GM23338 (cell line): ENCODE measurements around the gene CPNE2. TPM values are rescaled to one million over a fixed set of nuclear protein-coding genes. Genes with fewer than 3 reads are reported as not detected.

ENCODE experiments used
- ATAC-seq: fragments of 200-7000 bp; cut with Tn5 transposase; 3 replicates; pipeline ENCODE4 v1.9.1; 2020
- DNase-seq: peaks from one replicate; pipeline ENCODE4 v3.0.0-alpha.2; 2015; ENCODE audit warnings: low spot score
- H2AFZ ChIP-seq: fragments of 200-600 bp; sonication (generic); 2 replicates; pipeline ENCODE4 v1.8.0; 2016; ENCODE audit warnings: antibody characterized with exemption, mild to moderate bottlenecking, moderate library complexity
- H3F3A ChIP-seq: fragments of 200-600 bp; sonication (generic); replicated peaks from 2 replicates; pipeline ENCODE4 v1.8.0; 2017; ENCODE audit warnings: antibody characterized with exemption, mixed run types, low read depth
- H3K27ac ChIP-seq: fragments of 200-600 bp; sonication (generic); 2 replicates; pipeline ENCODE4 v1.6.1; 2016; ENCODE audit warnings: low read depth
- H3K27me3 ChIP-seq: fragments of 200-600 bp; sonication (generic); 2 replicates; pipeline ENCODE4 v1.8.0; 2016; ENCODE audit warnings: mild to moderate bottlenecking, mixed run types, moderate library complexity; ENCODE audit not compliant: insufficient read depth
- H3K36me3 ChIP-seq: fragments of 200-600 bp; sonication (generic); 2 replicates; pipeline ENCODE4 v1.8.0; 2016; ENCODE audit warnings: mild to moderate bottlenecking; ENCODE audit not compliant: insufficient read depth
- H3K4me1 ChIP-seq: fragments of 200-600 bp; sonication (generic); 2 replicates; pipeline ENCODE4 v1.8.0; 2016; ENCODE audit warnings: mild to moderate bottlenecking, moderate library complexity; ENCODE audit not compliant: insufficient read depth
- H3K4me2 ChIP-seq: fragments of 200-600 bp; sonication (generic); 2 replicates; pipeline ENCODE4 v1.7.1; 2017; ENCODE audit warnings: mixed run types
- H3K4me3 ChIP-seq: fragments of 200-600 bp; sonication (generic); 2 replicates; pipeline ENCODE4 v1.6.1; 2016; ENCODE audit warnings: mixed run types
- H3K79me2 ChIP-seq: fragments of 200-600 bp; sonication (generic); replicated peaks from 2 replicates; pipeline ENCODE4 v1.8.0; 2017; ENCODE audit warnings: mild to moderate bottlenecking; ENCODE audit not compliant: insufficient read depth
- H3K9me2 ChIP-seq: fragments of 200-600 bp; sonication (generic); 2 replicates; pipeline ENCODE4 v1.8.0; 2017; ENCODE audit not compliant: insufficient read depth
- H4K20me1 ChIP-seq: fragments of 200-600 bp; sonication (generic); replicated peaks from 2 replicates; pipeline ENCODE4 v1.8.0; 2017; ENCODE audit warnings: mild to moderate bottlenecking; ENCODE audit not compliant: insufficient read depth
- H3K27ac Mint-ChIP-seq: 2 replicates; pipeline ENCODE4 v1.8.0; 2020; ENCODE audit warnings: inconsistent platforms, mild to moderate bottlenecking, moderate library complexity, mixed read lengths
- H3K27me3 Mint-ChIP-seq: 3 replicates; pipeline ENCODE4 v1.8.0; 2022; ENCODE audit warnings: low read depth, mild to moderate bottlenecking, moderate library complexity, mixed read lengths, inconsistent platforms; ENCODE audit not compliant: insufficient read depth, poor library complexity
- H3K36me3 Mint-ChIP-seq: 3 replicates; pipeline ENCODE4 v1.8.0; 2021; ENCODE audit warnings: low read depth, mild to moderate bottlenecking, inconsistent platforms, moderate library complexity, mixed read lengths
- H3K4me1 Mint-ChIP-seq: 3 replicates; pipeline ENCODE4 v1.8.0; 2020; ENCODE audit warnings: mild to moderate bottlenecking, inconsistent platforms, mixed read lengths
- H3K4me3 Mint-ChIP-seq: 3 replicates; pipeline ENCODE4 v1.8.0; 2021; ENCODE audit warnings: moderate library complexity, mild to moderate bottlenecking, inconsistent platforms, mixed read lengths
- H3K9me3 Mint-ChIP-seq: 3 replicates; pipeline ENCODE4 v1.8.0; 2020; ENCODE audit warnings: moderate library complexity, mild to moderate bottlenecking, inconsistent platforms, mixed read lengths
- CREB1 ChIP-seq: fragments of 250-450 bp; sonication (Bioruptor Pico); IDR thresholded peaks from 2 replicates; pipeline ENCODE4 v1.5.0; 2020; ENCODE audit warnings: low read depth, mild to moderate bottlenecking, moderate library complexity
- CTCF ChIP-seq, 2 experiments: fragments of 200-600 bp in 1 of 2; sonication (generic) in 1 of 2; conservative IDR thresholded peaks; 2 replicates each; pipeline versions ENCODE4 v1.5.1 to v1.6.1; 2016 to 2017; ENCODE audit warnings: antibody characterized with exemption in 2 of 2, low read depth in 2 of 2, mild to moderate bottlenecking in 2 of 2, moderate library complexity in 1 of 2
- ETS1 ChIP-seq: IDR thresholded peaks from 2 replicates; pipeline ENCODE4 v1.6.1; 2016; ENCODE audit warnings: antibody characterized with exemption
- EZH2 ChIP-seq: fragments of 200-600 bp; sonication (generic); IDR thresholded peaks from one replicate; pipeline ENCODE4 v1.8.0; 2017; ENCODE audit warnings: antibody characterized with exemption, mild to moderate bottlenecking, low read depth; ENCODE audit not compliant: unreplicated experiment
- EZH2phosphoT487 ChIP-seq: fragments of 200-600 bp; sonication (generic); IDR thresholded peaks from one replicate; pipeline ENCODE4 v1.8.1; 2018; ENCODE audit warnings: antibody characterized with exemption; ENCODE audit not compliant: unreplicated experiment
- JUNB ChIP-seq: IDR thresholded peaks from one replicate; pipeline ENCODE4 v1.6.1; 2016; ENCODE audit warnings: antibody characterized with exemption; ENCODE audit not compliant: unreplicated experiment
- NANOG ChIP-seq: IDR thresholded peaks from 2 replicates; pipeline ENCODE4 v1.6.1; 2016; ENCODE audit warnings: antibody characterized with exemption, borderline replicate concordance
- POLR2AphosphoS5 ChIP-seq: IDR thresholded peaks from 2 replicates; pipeline ENCODE4 v1.6.1; 2016; ENCODE audit warnings: antibody characterized with exemption, low read depth
- STAT1 ChIP-seq: IDR thresholded peaks from one replicate; pipeline ENCODE4 v1.6.1; 2016; ENCODE audit warnings: antibody characterized with exemption; ENCODE audit not compliant: unreplicated experiment
- ZNF114 ChIP-seq: fragments of 250-450 bp; sonication (Bioruptor Pico); IDR thresholded peaks from 2 replicates; pipeline ENCODE4 v1.5.0; 2020; ENCODE audit warnings: mild to moderate bottlenecking, moderate library complexity
- ZNF331 ChIP-seq: fragments of 250-450 bp; sonication (Bioruptor Pico); IDR thresholded peaks from 2 replicates; pipeline ENCODE4 v1.5.0; 2020; ENCODE audit warnings: low read depth, mild to moderate bottlenecking, moderate library complexity
- ZNF462 ChIP-seq: fragments of 250-450 bp; sonication (Bioruptor Pico); IDR thresholded peaks from 2 replicates; pipeline ENCODE4 v1.5.0; 2020; ENCODE audit warnings: mild to moderate bottlenecking, moderate library complexity
- polyA plus RNA-seq: library from polyadenylated mRNA; unstranded; fragments of >200 nt; fragmentation: Nextera tagmentation; extraction: Ambion mirVana; gene quantifications from 2 replicates; pipeline ENCODE4 v1.2.1, GENCODE V29; 2016
- total RNA-seq: library from RNA; depleted of rRNA; stranded (reverse); fragments of >200 nt; shearing (Covaris generic); gene quantifications from 2 replicates; pipeline ENCODE4 v1.2.3, GENCODE V29; 2014
- TF ChIP-seq, protein P1 (sequence below): IDR thresholded peaks from one replicate; pipeline ENCODE4 v1.6.1; 2018; ENCODE audit warnings: antibody characterized with exemption; ENCODE audit not compliant: unreplicated experiment

The CPNE2 gene
- total and polyA plus RNA-seq, 2 experiments from 2014 or later, result 7.1 to 11.3 TPM

DNA sequence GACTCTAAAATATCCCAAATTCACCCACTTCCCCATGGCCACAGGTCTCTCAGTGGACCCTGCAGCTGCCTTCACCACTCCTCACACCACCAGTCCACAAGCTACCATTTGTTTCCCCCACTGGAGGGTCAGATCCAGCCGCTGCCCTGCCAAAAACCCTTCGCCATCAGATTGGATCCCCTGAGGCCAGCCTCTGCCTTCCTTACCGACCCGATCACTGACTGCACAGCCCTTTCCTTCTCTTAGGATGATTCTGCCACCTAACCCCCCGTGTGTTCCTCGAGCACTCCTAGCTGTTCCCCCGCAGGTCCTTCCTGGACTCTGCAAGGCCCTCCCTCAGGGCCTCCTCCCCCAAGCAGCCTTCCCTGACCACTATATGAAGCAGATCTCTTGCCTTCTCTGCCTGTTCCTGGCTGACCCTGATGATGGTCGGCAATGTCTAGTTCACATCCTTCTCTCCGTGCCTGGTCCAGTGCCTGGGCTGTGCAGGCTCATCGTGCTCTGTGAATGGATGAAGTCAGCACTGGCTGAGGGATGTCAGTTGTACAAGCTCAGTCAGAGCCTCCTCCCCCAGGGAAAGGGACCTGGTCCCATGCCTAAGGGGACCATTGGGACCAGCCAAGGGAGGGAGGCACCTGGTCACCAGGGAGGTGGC lies 46.0 kb downstream of the CPNE2 start:
- Histone ChIP-seq H3K4me2 (no peak overlapping the region), H3K9me2 (no peaks in the 10 kb centered on the region), H3K79me2 (no peaks in the 10 kb centered on the region), H4K20me1 (no peaks in the 10 kb centered on the region), H3K27ac (no peak overlapping the region), H3K27me3 (no peaks in the 10 kb centered on the region), H3K4me3 (no peak overlapping the region), H3K36me3 (no peaks in the 10 kb centered on the region), H2AFZ (no peak overlapping the region), H3F3A (no peaks in the 10 kb centered on the region), H3K4me1 (no peaks in the 10 kb centered on the region)
- Mint-ChIP-seq H3K27me3 (peaks cover 11% of the 10 kb centered on the region), H3K4me3 (no peak overlapping the region), H3K4me1 (peaks cover 12% of the 10 kb centered on the region), H3K9me3 (no peaks in the 10 kb centered on the region), H3K27ac (peak overlapping the region; percentile 34), H3K36me3 (no peaks in the 10 kb centered on the region)
- TF ChIP-seq JUNB, result no peak
- no peak for TF ChIP-seq EZH2
- no peak for TF ChIP-seq CTCF (conservative IDR thresholded peaks at IDR 0.05; ENCODE audit: low read depth in 2 of 2)
- TF ChIP-seq ZNF462 (CRISPR knock-in tag), result no peak
- no peak for TF ChIP-seq ZNF114
- TF ChIP-seq, protein P1, sequence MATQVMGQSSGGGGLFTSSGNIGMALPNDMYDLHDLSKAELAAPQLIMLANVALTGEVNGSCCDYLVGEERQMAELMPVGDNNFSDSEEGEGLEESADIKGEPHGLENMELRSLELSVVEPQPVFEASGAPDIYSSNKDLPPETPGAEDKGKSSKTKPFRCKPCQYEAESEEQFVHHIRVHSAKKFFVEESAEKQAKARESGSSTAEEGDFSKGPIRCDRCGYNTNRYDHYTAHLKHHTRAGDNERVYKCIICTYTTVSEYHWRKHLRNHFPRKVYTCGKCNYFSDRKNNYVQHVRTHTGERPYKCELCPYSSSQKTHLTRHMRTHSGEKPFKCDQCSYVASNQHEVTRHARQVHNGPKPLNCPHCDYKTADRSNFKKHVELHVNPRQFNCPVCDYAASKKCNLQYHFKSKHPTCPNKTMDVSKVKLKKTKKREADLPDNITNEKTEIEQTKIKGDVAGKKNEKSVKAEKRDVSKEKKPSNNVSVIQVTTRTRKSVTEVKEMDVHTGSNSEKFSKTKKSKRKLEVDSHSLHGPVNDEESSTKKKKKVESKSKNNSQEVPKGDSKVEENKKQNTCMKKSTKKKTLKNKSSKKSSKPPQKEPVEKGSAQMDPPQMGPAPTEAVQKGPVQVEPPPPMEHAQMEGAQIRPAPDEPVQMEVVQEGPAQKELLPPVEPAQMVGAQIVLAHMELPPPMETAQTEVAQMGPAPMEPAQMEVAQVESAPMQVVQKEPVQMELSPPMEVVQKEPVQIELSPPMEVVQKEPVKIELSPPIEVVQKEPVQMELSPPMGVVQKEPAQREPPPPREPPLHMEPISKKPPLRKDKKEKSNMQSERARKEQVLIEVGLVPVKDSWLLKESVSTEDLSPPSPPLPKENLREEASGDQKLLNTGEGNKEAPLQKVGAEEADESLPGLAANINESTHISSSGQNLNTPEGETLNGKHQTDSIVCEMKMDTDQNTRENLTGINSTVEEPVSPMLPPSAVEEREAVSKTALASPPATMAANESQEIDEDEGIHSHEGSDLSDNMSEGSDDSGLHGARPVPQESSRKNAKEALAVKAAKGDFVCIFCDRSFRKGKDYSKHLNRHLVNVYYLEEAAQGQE, result no peak
- TF ChIP-seq NANOG, result no peak
- no peak for TF ChIP-seq CREB1 (CRISPR knock-in tag)
- no peak for TF ChIP-seq ETS1
- no peak for TF ChIP-seq EZH2phosphoT487
- no peak for TF ChIP-seq POLR2AphosphoS5
- no peak for TF ChIP-seq ZNF331 (CRISPR knock-in tag)
- TF ChIP-seq STAT1, result no peak
- ATAC-seq (no peak), DNase-seq (no peak)
